ENCODE results near the gene RTL9.

DNA sequence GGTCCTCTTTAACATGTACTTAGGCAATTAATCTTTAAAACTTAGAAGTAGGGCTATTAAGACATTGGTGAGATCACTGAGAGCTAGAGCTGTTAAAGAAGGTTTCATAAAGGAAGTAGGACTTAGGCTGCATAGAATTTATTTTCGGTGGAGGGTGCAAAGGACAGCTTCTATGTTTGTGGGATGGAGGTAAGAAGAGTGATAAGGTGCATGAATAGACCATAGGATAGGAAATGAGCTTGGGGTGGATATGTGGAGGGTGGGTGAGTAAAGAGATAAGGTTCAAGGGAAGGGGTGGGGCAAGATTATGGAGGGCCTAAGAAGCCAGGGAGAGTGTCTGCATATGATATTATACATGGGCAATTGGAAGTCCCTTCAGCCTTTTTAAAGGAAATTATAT lies 15.9 kb downstream of the RTL9 start:
- TF ChIP-seq POLR2A (IDR thresholded peaks at IDR 0.05; ENCODE audit: low read depth, low read length) (no peak), POLR2AphosphoS5 (IDR thresholded peaks at IDR 0.05; ENCODE audit: low read depth, low read length) (no peak)

Data from GM12892 (cell line).